ENCODE data around the gene PPFIBP1.
A peak's percentile ranks its signal among the peaks of the same experiment; 100 is the strongest.
"Not testable (repeated sequence)": the region's sequence is repeated elsewhere in the genome, so short reads cannot be mapped to it uniquely, and the experiment has no call there.

The PPFIBP1 gene

GRCh38 chr12:27730097-27730588 is 206.1 kb downstream of the PPFIBP1 start:
- DNase-seq: no peak

- peak; percentile 39 to 40 for DNase-seq
These were observed 208.3 kb downstream of the PPFIBP1 start for GRCh38 chr12:27732281-27732680.

- DNase-seq: peak; percentile 41 to 58
These were observed 209.1 kb downstream of the PPFIBP1 start for GRCh38 chr12:27733052-27733656.

GRCh38 chr12:27733791-27734190 is 209.8 kb downstream of the PPFIBP1 start:
- no peak for DNase-seq

- not testable (repeated sequence) for DNase-seq
These were observed 210.3 kb downstream of the PPFIBP1 start for GRCh38 chr12:27734321-27734720.

GRCh38 chr12:27743601-27744000 is 219.6 kb downstream of the PPFIBP1 start:
- DNase-seq: no peak
